CD4-positive, CD25-positive, alpha-beta regulatory T cell (primary cell): Measurements from ENCODE around the gene PRXL2B. TPM values are rescaled to one million over a fixed set of nuclear protein-coding genes. Genes with fewer than 3 reads are reported as not detected.

ENCODE experiments used
- ATAC-seq, 2 donors: fragments of 150-1000 bp; cut with Tn5 transposase; one replicate each; pipeline ENCODE4 v1.10.0; 2021; ENCODE audit warnings: low read depth in 2 of 2, moderate number of reproducible peaks in 2 of 2, moderate library complexity in 1 of 2
- DNase-seq, 3 donors: peaks; one replicate each; pipeline versions ENCODE4 v3.0.0 to v3.0.0-alpha.2; 2012 to 2022; ENCODE audit warnings: mixed read lengths in 1 of 3
- H3K27ac ChIP-seq: one replicate; pipeline ENCODE4 v1.7.0; 2013; ENCODE audit warnings: mild to moderate bottlenecking, low read length; ENCODE audit not compliant: insufficient read depth, poor library complexity, severe bottlenecking
- H3K27me3 ChIP-seq: one replicate; pipeline ENCODE4 v1.7.0; 2013; ENCODE audit warnings: low read length; ENCODE audit not compliant: control insufficient read depth, insufficient read depth
- H3K36me3 ChIP-seq: one replicate; pipeline ENCODE4 v1.7.0; 2013; ENCODE audit warnings: mild to moderate bottlenecking, low read length, moderate library complexity; ENCODE audit not compliant: control insufficient read depth, insufficient read depth
- H3K4me1 ChIP-seq: 2 replicates; pipeline ENCODE4 v1.7.0; 2013; ENCODE audit warnings: mild to moderate bottlenecking, low read length; ENCODE audit not compliant: insufficient read depth, control insufficient read depth, poor library complexity, severe bottlenecking
- H3K4me3 ChIP-seq: one replicate; pipeline ENCODE4 v1.7.0; 2013; ENCODE audit warnings: low read depth, mild to moderate bottlenecking, low read length, moderate library complexity
- H3K9me3 ChIP-seq, 2 experiments: 1 replicate in 1 of 2; 2 replicates in 1 of 2; pipeline ENCODE4 v1.7.0; 2013; ENCODE audit warnings: low read length in 2 of 2, mild to moderate bottlenecking in 1 of 2, moderate library complexity in 1 of 2; ENCODE audit not compliant: control insufficient read depth in 2 of 2
- H3K27ac Mint-ChIP-seq, 3 donors: one replicate each; pipeline ENCODE4 v1.8.0; 2020 to 2022; ENCODE audit warnings: mild to moderate bottlenecking in 3 of 3, mixed read lengths in 3 of 3, moderate library complexity in 2 of 3
- H3K27me3 Mint-ChIP-seq: one replicate; pipeline ENCODE4 v1.8.0; 2022; ENCODE audit warnings: mild to moderate bottlenecking, mixed read lengths
- H3K36me3 Mint-ChIP-seq: one replicate; pipeline ENCODE4 v1.8.0; 2020; ENCODE audit warnings: mixed read lengths
- H3K4me1 Mint-ChIP-seq, 4 donors: one replicate each; pipeline ENCODE4 v1.8.0; 2020 to 2022; ENCODE audit warnings: mixed read lengths in 4 of 4, mild to moderate bottlenecking in 1 of 4
- H3K4me3 Mint-ChIP-seq, 4 donors: one replicate each; pipeline ENCODE4 v1.8.0; 2020 to 2022; ENCODE audit warnings: mild to moderate bottlenecking in 4 of 4, mixed read lengths in 4 of 4, moderate library complexity in 3 of 4
- H3K9me3 Mint-ChIP-seq, 7 donors: one replicate each; pipeline ENCODE4 v1.8.0; 2020 to 2022; ENCODE audit warnings: mixed read lengths in 7 of 7, mild to moderate bottlenecking in 3 of 7, moderate library complexity in 2 of 7
- polyA plus RNA-seq, 4 donors: library from polyadenylated mRNA; unstranded; fragments of 300-500 nt; fragmentation: Illumina TruSeq; gene quantifications; one replicate each; pipeline ENCODE4 v1.2.3, GENCODE V29; 2021
- total RNA-seq: library from RNA; stranded (reverse); gene quantifications from one replicate; pipeline ENCODE4 v1.2.3, GENCODE V29; 2022

The PRXL2B gene
- total and polyA plus RNA-seq, 5 donors from 2014 or later: 24.5 to 31.1 (median 27.1) TPM

- Mint-ChIP-seq H3K27me3 (peaks cover 51% of the 10 kb centered on the region), H3K27ac (no peak overlapping the region), H3K4me3 (no peak overlapping the region), H3K36me3 (no peaks in the 10 kb centered on the region), H3K4me1 (peaks cover 0 to 9% (median 0%) of the 10 kb centered on the region in 4 donors), H3K9me3 (peaks cover 0 to 3% (median 0%) of the 10 kb centered on the region in 7 donors)
- H3K27ac ChIP-seq: no peak overlapping the region
- no peak for DNase-seq
- peaks cover 16% of the 10 kb centered on the region for H3K27me3 ChIP-seq
- H3K9me3 ChIP-seq: no peaks in the 10 kb centered on the region
- no peak for ATAC-seq
- no peaks in the 10 kb centered on the region for H3K36me3 ChIP-seq
- H3K4me3 ChIP-seq: no peak overlapping the region
- peaks cover 10% of the 10 kb centered on the region for H3K4me1 ChIP-seq
These were observed 42.5 kb downstream of the PRXL2B start for GRCh38 chr1:2628933-2629626.

- Mint-ChIP-seq H3K27me3 (peaks cover 46% of the 10 kb centered on the region), H3K36me3 (no peaks in the 10 kb centered on the region), H3K4me1 (peaks cover 0 to 9% (median 0%) of the 10 kb centered on the region in 4 donors), H3K27ac (peak overlapping the region in 1 of 3 donors; percentile 74), H3K9me3 (peaks cover 0 to 3% (median 0%) of the 10 kb centered on the region in 7 donors), H3K4me3 (peak overlapping the region in 2 of 4 donors; percentile 31 to 39)
- no peak for ATAC-seq
- H3K4me3 ChIP-seq: no peak overlapping the region
- H3K9me3 ChIP-seq: no peaks in the 10 kb centered on the region
- H3K27me3 ChIP-seq: peaks cover 16% of the 10 kb centered on the region
- H3K4me1 ChIP-seq: peaks cover 10% of the 10 kb centered on the region
- DNase-seq: no peak
- H3K36me3 ChIP-seq: no peaks in the 10 kb centered on the region
- no peak overlapping the region for H3K27ac ChIP-seq
These were observed 43.3 kb downstream of the PRXL2B start for GRCh38 chr1:2629627-2630497.

GRCh38 chr1:2630498-2631135 lies 44.0 kb downstream of the PRXL2B start:
- peaks cover 16% of the 10 kb centered on the region for H3K27me3 ChIP-seq
- no peak overlapping the region for H3K4me3 ChIP-seq
- H3K36me3 ChIP-seq: no peaks in the 10 kb centered on the region
- DNase-seq (no peak), ATAC-seq (no peak)
- Mint-ChIP-seq H3K27ac (no peak overlapping the region), H3K4me3 (peak overlapping the region in 1 of 4 donors; percentile 52), H3K27me3 (peaks cover 42% of the 10 kb centered on the region), H3K36me3 (no peaks in the 10 kb centered on the region), H3K9me3 (peaks cover 0 to 3% (median 0%) of the 10 kb centered on the region in 7 donors), H3K4me1 (peaks cover 0 to 9% (median 0%) of the 10 kb centered on the region in 4 donors)
- H3K9me3 ChIP-seq: no peaks in the 10 kb centered on the region
- no peak overlapping the region for H3K27ac ChIP-seq
- H3K4me1 ChIP-seq: peaks cover 10% of the 10 kb centered on the region

- Histone ChIP-seq H3K4me1 (peaks cover 10% of the 10 kb centered on the region), H3K4me3 (no peak overlapping the region), H3K27ac (no peak overlapping the region), H3K27me3 (peaks cover 9% of the 10 kb centered on the region), H3K9me3 (no peaks in the 10 kb centered on the region), H3K36me3 (no peaks in the 10 kb centered on the region)
- Mint-ChIP-seq H3K9me3 (peaks cover 0 to 3% (median 0%) of the 10 kb centered on the region in 7 donors), H3K36me3 (no peaks in the 10 kb centered on the region), H3K4me3 (no peak overlapping the region), H3K4me1 (peaks cover 0 to 9% (median 0%) of the 10 kb centered on the region in 4 donors), H3K27ac (no peak overlapping the region), H3K27me3 (peaks cover 34% of the 10 kb centered on the region)
- DNase-seq: no peak
- ATAC-seq: no peak
These were observed 44.8 kb downstream of the PRXL2B start for GRCh38 chr1:2631136-2632050.

GRCh38 chr1:2632051-2632430 lies 45.5 kb downstream of the PRXL2B start:
- ATAC-seq (no peak), DNase-seq (no peak)
- no peaks in the 10 kb centered on the region for H3K36me3 Mint-ChIP-seq
- H3K27me3 Mint-ChIP-seq: peaks cover 28% of the 10 kb centered on the region
- Histone ChIP-seq H3K27ac (no peak overlapping the region), H3K9me3 (no peaks in the 10 kb centered on the region), H3K4me3 (no peak overlapping the region), H3K4me1 (peaks cover 10% of the 10 kb centered on the region), H3K36me3 (no peaks in the 10 kb centered on the region), H3K27me3 (peaks cover 4% of the 10 kb centered on the region)
- peaks cover 0 to 9% (median 0%) of the 10 kb centered on the region in 4 donors for H3K4me1 Mint-ChIP-seq
- H3K9me3 Mint-ChIP-seq: peaks cover 0 to 5% (median 1%) of the 10 kb centered on the region in 7 donors
- no peak overlapping the region for H3K27ac Mint-ChIP-seq
- H3K4me3 Mint-ChIP-seq: no peak overlapping the region

- H3K4me3 ChIP-seq: no peak within 1 kb of the TSS
- no peaks in the 10 kb centered on the region for H3K9me3 ChIP-seq
- H3K4me1 ChIP-seq: peaks cover 10% of the 10 kb centered on the region
- Mint-ChIP-seq H3K4me3 (no peak within 1 kb of the TSS), H3K4me1 (peaks cover 0 to 7% (median 0%) of the 10 kb centered on the region in 4 donors), H3K27ac (peak within 1 kb of the TSS in 1 of 3 donors; percentile 26), H3K27me3 (peaks cover 21% of the 10 kb centered on the region), H3K36me3 (no peaks in the 10 kb centered on the region), H3K9me3 (peaks cover 0 to 5% (median 1%) of the 10 kb centered on the region in 7 donors)
- DNase-seq (no peak), ATAC-seq (no peak)
- H3K36me3 ChIP-seq: no peaks in the 10 kb centered on the region
- H3K27me3 ChIP-seq: no peaks in the 10 kb centered on the region
- H3K27ac ChIP-seq: no peak within 1 kb of the TSS
These were observed 46.2 kb downstream of the PRXL2B start, which contains the start of gene MMEL1 for GRCh38 chr1:2632561-2633361. TSS of gene MMEL1 (minus strand) at chr1:2633016. CDS start at chr1:2629484, 3,532 bp downstream.
